ENCODE measurements around the gene SLC44A1.

- TF ChIP-seq ZNF263 (CRISPR knock-in tag; IDR thresholded peaks at IDR 0.05) (no peak), CTCF (CRISPR knock-in tag; IDR thresholded peaks at IDR 0.05) (no peak)
- TF ChIP-seq, protein P1, sequence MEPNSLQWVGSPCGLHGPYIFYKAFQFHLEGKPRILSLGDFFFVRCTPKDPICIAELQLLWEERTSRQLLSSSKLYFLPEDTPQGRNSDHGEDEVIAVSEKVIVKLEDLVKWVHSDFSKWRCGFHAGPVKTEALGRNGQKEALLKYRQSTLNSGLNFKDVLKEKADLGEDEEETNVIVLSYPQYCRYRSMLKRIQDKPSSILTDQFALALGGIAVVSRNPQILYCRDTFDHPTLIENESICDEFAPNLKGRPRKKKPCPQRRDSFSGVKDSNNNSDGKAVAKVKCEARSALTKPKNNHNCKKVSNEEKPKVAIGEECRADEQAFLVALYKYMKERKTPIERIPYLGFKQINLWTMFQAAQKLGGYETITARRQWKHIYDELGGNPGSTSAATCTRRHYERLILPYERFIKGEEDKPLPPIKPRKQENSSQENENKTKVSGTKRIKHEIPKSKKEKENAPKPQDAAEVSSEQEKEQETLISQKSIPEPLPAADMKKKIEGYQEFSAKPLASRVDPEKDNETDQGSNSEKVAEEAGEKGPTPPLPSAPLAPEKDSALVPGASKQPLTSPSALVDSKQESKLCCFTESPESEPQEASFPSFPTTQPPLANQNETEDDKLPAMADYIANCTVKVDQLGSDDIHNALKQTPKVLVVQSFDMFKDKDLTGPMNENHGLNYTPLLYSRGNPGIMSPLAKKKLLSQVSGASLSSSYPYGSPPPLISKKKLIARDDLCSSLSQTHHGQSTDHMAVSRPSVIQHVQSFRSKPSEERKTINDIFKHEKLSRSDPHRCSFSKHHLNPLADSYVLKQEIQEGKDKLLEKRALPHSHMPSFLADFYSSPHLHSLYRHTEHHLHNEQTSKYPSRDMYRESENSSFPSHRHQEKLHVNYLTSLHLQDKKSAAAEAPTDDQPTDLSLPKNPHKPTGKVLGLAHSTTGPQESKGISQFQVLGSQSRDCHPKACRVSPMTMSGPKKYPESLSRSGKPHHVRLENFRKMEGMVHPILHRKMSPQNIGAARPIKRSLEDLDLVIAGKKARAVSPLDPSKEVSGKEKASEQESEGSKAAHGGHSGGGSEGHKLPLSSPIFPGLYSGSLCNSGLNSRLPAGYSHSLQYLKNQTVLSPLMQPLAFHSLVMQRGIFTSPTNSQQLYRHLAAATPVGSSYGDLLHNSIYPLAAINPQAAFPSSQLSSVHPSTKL (CRISPR knock-in tag; IDR thresholded peaks at IDR 0.05), result no peak
- TF ChIP-seq, protein P2, sequence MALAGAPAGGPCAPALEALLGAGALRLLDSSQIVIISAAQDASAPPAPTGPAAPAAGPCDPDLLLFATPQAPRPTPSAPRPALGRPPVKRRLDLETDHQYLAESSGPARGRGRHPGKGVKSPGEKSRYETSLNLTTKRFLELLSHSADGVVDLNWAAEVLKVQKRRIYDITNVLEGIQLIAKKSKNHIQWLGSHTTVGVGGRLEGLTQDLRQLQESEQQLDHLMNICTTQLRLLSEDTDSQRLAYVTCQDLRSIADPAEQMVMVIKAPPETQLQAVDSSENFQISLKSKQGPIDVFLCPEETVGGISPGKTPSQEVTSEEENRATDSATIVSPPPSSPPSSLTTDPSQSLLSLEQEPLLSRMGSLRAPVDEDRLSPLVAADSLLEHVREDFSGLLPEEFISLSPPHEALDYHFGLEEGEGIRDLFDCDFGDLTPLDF (CRISPR knock-in tag; IDR thresholded peaks at IDR 0.05), result no peak
These were observed 47.5 kb downstream of the SLC44A1 start for GRCh38 chr9:105291938-105292337.
